ENCODE measurements around the gene SUSD1.

Gene SUSD1

GRCh38 chr9:112042769-112043168, 132.3 kb downstream of the SUSD1 start:
- TF ChIP-seq, protein P1, sequence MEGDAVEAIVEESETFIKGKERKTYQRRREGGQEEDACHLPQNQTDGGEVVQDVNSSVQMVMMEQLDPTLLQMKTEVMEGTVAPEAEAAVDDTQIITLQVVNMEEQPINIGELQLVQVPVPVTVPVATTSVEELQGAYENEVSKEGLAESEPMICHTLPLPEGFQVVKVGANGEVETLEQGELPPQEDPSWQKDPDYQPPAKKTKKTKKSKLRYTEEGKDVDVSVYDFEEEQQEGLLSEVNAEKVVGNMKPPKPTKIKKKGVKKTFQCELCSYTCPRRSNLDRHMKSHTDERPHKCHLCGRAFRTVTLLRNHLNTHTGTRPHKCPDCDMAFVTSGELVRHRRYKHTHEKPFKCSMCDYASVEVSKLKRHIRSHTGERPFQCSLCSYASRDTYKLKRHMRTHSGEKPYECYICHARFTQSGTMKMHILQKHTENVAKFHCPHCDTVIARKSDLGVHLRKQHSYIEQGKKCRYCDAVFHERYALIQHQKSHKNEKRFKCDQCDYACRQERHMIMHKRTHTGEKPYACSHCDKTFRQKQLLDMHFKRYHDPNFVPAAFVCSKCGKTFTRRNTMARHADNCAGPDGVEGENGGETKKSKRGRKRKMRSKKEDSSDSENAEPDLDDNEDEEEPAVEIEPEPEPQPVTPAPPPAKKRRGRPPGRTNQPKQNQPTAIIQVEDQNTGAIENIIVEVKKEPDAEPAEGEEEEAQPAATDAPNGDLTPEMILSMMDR (IDR thresholded peaks at IDR 0.05; ENCODE audit: control extremely low read depth, extremely low read depth, low read depth, missing control alignments): no peak
- DNase-seq (ENCODE audit: extremely low spot score): no peak
- CTCF ChIA-PET: interaction anchor here (1.0 to 2.4 kb wide), 3 partner anchors 8 to 99 kb away, joined by 3 to 13 read pairs (median 5); no protein-coding TSS in a partner anchor
- POLR2A ChIA-PET: no interaction called here

GRCh38 chr9:112042244-112042638, 132.9 kb downstream of the SUSD1 start:
- CTCF ChIA-PET: interaction anchor here (1.4 to 1.6 kb wide), 2 partner anchors 10 to 20 kb away, joined by 4 to 6 read pairs; no protein-coding TSS in a partner anchor
- no peak for DNase-seq (ENCODE audit: extremely low spot score)
- TF ChIP-seq, protein P1 (IDR thresholded peaks at IDR 0.05; ENCODE audit: control extremely low read depth, extremely low read depth, low read depth, missing control alignments): no peak
- POLR2A ChIA-PET: interaction anchor here (1.0 to 1.4 kb wide), 2 partner anchors 10 to 14 kb away, joined by 3 to 4 read pairs; no protein-coding TSS in a partner anchor

DNA sequence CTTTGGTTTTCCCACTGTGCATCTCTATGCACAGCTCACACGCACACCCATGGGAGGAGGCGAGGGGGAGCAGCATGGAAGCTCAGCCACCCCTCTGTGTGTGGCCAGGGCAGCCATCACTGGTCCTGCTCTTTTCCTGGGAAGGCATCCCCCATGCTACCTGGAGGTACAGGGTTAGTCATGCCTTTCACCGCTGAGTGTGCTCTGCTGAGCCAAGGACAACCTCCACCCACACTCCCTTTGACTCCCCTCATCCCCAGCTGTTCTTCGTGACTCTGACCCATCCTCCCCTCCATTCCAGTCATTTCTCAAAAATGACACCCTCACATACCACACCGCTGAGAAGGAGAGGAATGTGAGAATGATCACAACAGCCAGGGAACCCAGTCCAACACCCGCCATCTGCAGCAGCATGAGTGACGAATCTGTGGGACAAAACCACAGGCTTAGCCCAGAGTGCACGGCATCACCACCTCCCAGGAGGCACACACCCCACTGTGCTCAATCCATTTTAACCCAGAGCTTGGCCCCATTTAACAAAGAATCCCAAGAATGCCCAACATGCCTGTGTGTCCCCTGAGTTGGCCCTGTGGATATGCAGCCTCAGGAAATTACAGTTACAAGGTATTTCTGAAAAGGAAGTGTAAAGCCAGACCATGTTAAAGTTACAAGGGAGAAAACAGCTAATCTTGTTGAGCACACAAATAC, 133.4 kb downstream of the SUSD1 start:
- ChIA-PET CTCF (interaction anchor here (1.4 to 1.6 kb wide), 2 partner anchors 11 to 20 kb away, joined by 4 to 6 read pairs; no protein-coding TSS in a partner anchor), POLR2A (interaction anchor here (1.0 to 1.4 kb wide), 2 partner anchors 10 to 13 kb away, joined by 3 to 4 read pairs; no protein-coding TSS in a partner anchor)
- TF ChIP-seq, protein P1 (IDR thresholded peaks at IDR 0.05; ENCODE audit: control extremely low read depth, extremely low read depth, low read depth, missing control alignments): no peak
- no peak for DNase-seq (ENCODE audit: extremely low spot score)

- no peak for DNase-seq (ENCODE audit: extremely low spot score)
- ChIA-PET POLR2A (interaction anchor here (1.0 to 1.4 kb wide), 2 partner anchors 11 to 13 kb away, joined by 3 to 4 read pairs; no protein-coding TSS in a partner anchor), CTCF (interaction anchor here (1.4 to 1.6 kb wide), 2 partner anchors 11 to 19 kb away, joined by 4 to 6 read pairs; no protein-coding TSS in a partner anchor)
- TF ChIP-seq, protein P1 (IDR thresholded peaks at IDR 0.05; ENCODE audit: control extremely low read depth, extremely low read depth, low read depth, missing control alignments): no peak
Measured at GRCh38 chr9:112041199-112041535, 133.9 kb downstream of the SUSD1 start.

DNA sequence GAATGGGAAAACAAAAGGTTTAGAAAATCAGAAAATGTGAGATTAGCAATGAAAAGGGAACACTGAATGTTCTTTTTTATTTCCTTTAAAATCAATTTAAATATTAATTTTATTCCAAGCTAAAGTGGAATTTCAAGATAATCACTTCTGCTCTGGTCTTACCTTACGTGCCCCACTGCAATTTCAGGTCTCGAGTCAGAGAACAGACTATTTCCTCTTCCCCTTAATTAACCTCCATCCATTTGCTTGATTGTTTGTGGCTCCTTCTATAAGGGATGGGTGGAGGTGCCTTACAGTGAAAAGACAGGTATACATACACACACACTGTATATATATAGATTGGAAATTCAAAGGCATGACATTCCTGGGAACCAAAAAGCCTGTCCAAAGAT, 137.1 kb downstream of the SUSD1 start:
- CTCF ChIA-PET: interaction anchor here (1.0 kb wide), 1 partner anchor 20 kb away, joined by 4 read pairs; no protein-coding TSS in a partner anchor
- POLR2A ChIA-PET: no interaction called here
- no peak for DNase-seq (ENCODE audit: extremely low spot score)
- TF ChIP-seq, protein P1 (IDR thresholded peaks at IDR 0.05; ENCODE audit: control extremely low read depth, extremely low read depth, low read depth, missing control alignments): no peak

- ChIA-PET CTCF (interaction anchor here (1.0 kb wide), 1 partner anchor 20 kb away, joined by 4 read pairs; no protein-coding TSS in a partner anchor), POLR2A (no interaction called here)
- TF ChIP-seq, protein P1 (IDR thresholded peaks at IDR 0.05; ENCODE audit: control extremely low read depth, extremely low read depth, low read depth, missing control alignments): no peak
- peak; percentile 52 for DNase-seq (ENCODE audit: extremely low spot score)
Measured at GRCh38 chr9:112037281-112038016, 137.6 kb downstream of the SUSD1 start.
